ENCODE results near the gene SLIT3.
"Not testable (repeated sequence)": the region's sequence is repeated elsewhere in the genome, so short reads cannot be mapped to it uniquely, and the experiment has no call there.

SLIT3 gene

GRCh38 chr5:168654211-168654721, 646.7 kb downstream of the SLIT3 start:
- DNase-seq: no peak

- no peak for DNase-seq
Measured at GRCh38 chr5:168653626-168654025, 647.3 kb downstream of the SLIT3 start.

GRCh38 chr5:168651648-168652047, 649.3 kb downstream of the SLIT3 start:
- DNase-seq: no peak

- no peak for DNase-seq
Measured at GRCh38 chr5:168649306-168649705, 651.6 kb downstream of the SLIT3 start.

- no peak for DNase-seq
Measured at GRCh38 chr5:168648576-168648975, 652.4 kb downstream of the SLIT3 start.

GRCh38 chr5:168648016-168648415, 652.9 kb downstream of the SLIT3 start:
- DNase-seq: no peak

GRCh38 chr5:168647083-168647482, 653.9 kb downstream of the SLIT3 start:
- no peak for DNase-seq

GRCh38 chr5:168646335-168646734, 654.6 kb downstream of the SLIT3 start:
- DNase-seq: no peak

GRCh38 chr5:168645195-168645594, 655.7 kb downstream of the SLIT3 start:
- DNase-seq: no peak

- no peak for DNase-seq
Measured at GRCh38 chr5:168642019-168642418, 658.9 kb downstream of the SLIT3 start.

GRCh38 chr5:168638846-168639245, 662.1 kb downstream of the SLIT3 start:
- DNase-seq: not testable (repeated sequence)

- DNase-seq: no peak
Measured at GRCh38 chr5:168637793-168638192, 663.1 kb downstream of the SLIT3 start.

- DNase-seq: no peak
Measured at GRCh38 chr5:168637281-168637680, 663.7 kb downstream of the SLIT3 start.

GRCh38 chr5:168630958-168631357, 670.0 kb downstream of the SLIT3 start:
- DNase-seq: not testable (repeated sequence)

- DNase-seq: no peak
Measured at GRCh38 chr5:168624850-168625364, 676.0 kb downstream of the SLIT3 start.

GRCh38 chr5:168620807-168621206, 680.1 kb downstream of the SLIT3 start:
- DNase-seq: no peak

- DNase-seq: no peak
Measured at GRCh38 chr5:168614661-168615060, 686.3 kb downstream of the SLIT3 start.

GRCh38 chr5:168613996-168614395, 686.9 kb downstream of the SLIT3 start:
- no peak for DNase-seq

GRCh38 chr5:168613396-168613795, 687.5 kb downstream of the SLIT3 start:
- no peak for DNase-seq

- no peak for DNase-seq
Measured at GRCh38 chr5:168612996-168613395, 687.9 kb downstream of the SLIT3 start.

- no peak for DNase-seq
Measured at GRCh38 chr5:168612123-168612522, 688.8 kb downstream of the SLIT3 start.

All from activated naive CD4-positive, alpha-beta T cell (primary cell).